ENCODE data around the gene SCMH1. TPM values are rescaled to one million over a fixed set of nuclear protein-coding genes. Genes with fewer than 3 reads are reported as not detected.

Gene SCMH1
- polyA plus RNA-seq, 4 donors = 14.5 to 44.7 (median 22.9) TPM

DNA sequence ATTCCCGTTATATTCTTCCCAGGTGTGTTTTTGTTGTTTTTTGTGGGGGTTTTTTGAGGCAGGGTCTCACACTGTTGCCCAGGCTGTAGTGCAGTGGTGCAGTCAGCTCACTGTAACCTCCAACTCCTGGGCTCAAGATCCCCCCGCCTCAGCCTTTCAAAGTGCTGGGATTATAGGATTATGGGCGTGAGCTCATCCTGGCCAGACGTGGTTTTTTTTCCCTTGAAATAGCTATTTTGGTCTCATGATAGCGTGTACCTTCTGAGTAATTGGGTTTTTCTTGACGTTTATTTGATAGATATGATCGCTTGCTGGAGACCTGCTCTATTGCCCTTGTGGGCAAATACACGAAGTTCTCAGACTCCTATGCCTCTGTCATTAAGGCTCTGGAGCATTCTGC lies 245.0 kb downstream of the SCMH1 start:
- Histone ChIP-seq H3K27me3 (ENCODE audit: control insufficient read depth in 3 of 3, insufficient read depth in 3 of 3, low read length in 3 of 3) (no peaks in the 10 kb centered on the region), H3K4me3 (ENCODE audit: low read depth in 1 of 3, low read length in 3 of 3) (no peak overlapping the region), H3K27ac (ENCODE audit: low read depth in 1 of 3, low read length in 2 of 3) (no peak overlapping the region), H3K4me1 (ENCODE audit: control insufficient read depth in 3 of 3, insufficient read depth in 2 of 3, low read depth in 1 of 3, low read length in 2 of 3) (no peaks in the 10 kb centered on the region), H3K9me3 (ENCODE audit: control insufficient read depth in 2 of 2, insufficient read depth in 1 of 2, low read depth in 1 of 2, low read length in 1 of 2) (no peaks in the 10 kb centered on the region), H3K36me3 (ENCODE audit: control insufficient read depth in 3 of 3, insufficient read depth in 2 of 3, low read depth in 1 of 3, low read length in 3 of 3) (peaks cover 16 to 65% (median 20%) of the 10 kb centered on the region in 3 donors)
- WGBS, 3 donors = 90 to 94% (median 93%) methylated on average over 8 of the region's 8 CpGs
- no peak for FAIRE-seq
- no peak for DNase-seq

- Histone ChIP-seq H3K27ac (ENCODE audit: low read depth in 1 of 3, low read length in 2 of 3) (peak overlapping the region in 1 of 3 donors; percentile 66), H3K36me3 (ENCODE audit: control insufficient read depth in 3 of 3, insufficient read depth in 2 of 3, low read depth in 1 of 3, low read length in 3 of 3) (peaks cover 6 to 37% (median 12%) of the 10 kb centered on the region in 3 donors), H3K27me3 (ENCODE audit: control insufficient read depth in 3 of 3, insufficient read depth in 3 of 3, low read length in 3 of 3) (no peaks in the 10 kb centered on the region), H3K9me3 (ENCODE audit: control insufficient read depth in 2 of 2, insufficient read depth in 1 of 2, low read depth in 1 of 2, low read length in 1 of 2) (no peaks in the 10 kb centered on the region), H3K4me3 (ENCODE audit: low read depth in 1 of 3, low read length in 3 of 3) (no peak overlapping the region), H3K4me1 (ENCODE audit: control insufficient read depth in 3 of 3, insufficient read depth in 2 of 3, low read depth in 1 of 3, low read length in 2 of 3) (peaks cover 0 to 50% (median 0%) of the 10 kb centered on the region in 3 donors)
- DNase-seq (no peak), FAIRE-seq (no peak)
- 94 to 97% (median 96%) methylated on average over 5 of the region's 5 CpGs for WGBS, 3 donors
Observed at GRCh38 chr1:40989066-40989465, 253.0 kb downstream of the SCMH1 start.

DNA sequence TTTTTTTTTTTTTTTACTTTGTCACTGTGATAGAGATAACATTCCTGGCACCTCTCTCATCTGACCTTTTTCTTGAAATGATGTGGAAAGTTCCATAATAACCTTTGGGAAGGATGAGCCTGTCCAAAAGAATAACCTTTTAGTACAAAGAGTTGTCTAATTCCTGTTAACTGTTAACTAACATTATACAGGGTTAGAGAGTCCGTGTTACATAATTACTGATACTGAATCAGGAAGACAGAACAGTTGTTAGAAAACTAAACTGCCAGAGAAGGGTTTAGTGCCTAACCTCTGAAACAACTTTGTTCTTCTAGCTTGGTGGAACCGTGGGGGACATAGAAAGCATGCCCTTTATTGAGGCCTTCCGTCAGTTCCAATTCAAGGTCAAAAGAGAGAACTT lies 253.8 kb downstream of the SCMH1 start:
- 39 to 72% (median 60%) methylated on average over 3 of the region's 3 CpGs for WGBS, 3 donors
- Histone ChIP-seq H3K36me3 (ENCODE audit: control insufficient read depth in 3 of 3, insufficient read depth in 2 of 3, low read depth in 1 of 3, low read length in 3 of 3) (peaks cover 6 to 36% (median 12%) of the 10 kb centered on the region in 3 donors), H3K4me1 (ENCODE audit: control insufficient read depth in 3 of 3, insufficient read depth in 2 of 3, low read depth in 1 of 3, low read length in 2 of 3) (peaks cover 0 to 55% (median 0%) of the 10 kb centered on the region in 3 donors), H3K4me3 (ENCODE audit: low read depth in 1 of 3, low read length in 3 of 3) (no peak overlapping the region), H3K9me3 (ENCODE audit: control insufficient read depth in 2 of 2, insufficient read depth in 1 of 2, low read depth in 1 of 2, low read length in 1 of 2) (no peaks in the 10 kb centered on the region), H3K27me3 (ENCODE audit: control insufficient read depth in 3 of 3, insufficient read depth in 3 of 3, low read length in 3 of 3) (no peaks in the 10 kb centered on the region), H3K27ac (ENCODE audit: low read depth in 1 of 3, low read length in 2 of 3) (peak overlapping the region in 1 of 3 donors; percentile 86)
- FAIRE-seq (no peak), DNase-seq (peak in 1 of 2 donors; percentile 53)

GRCh38 chr1:40987439-40988276 lies 254.4 kb downstream of the SCMH1 start:
- H3K4me3 ChIP-seq (ENCODE audit: low read depth in 1 of 3, low read length in 3 of 3) = no peak overlapping the region
- peak overlapping the region in 1 of 3 donors; percentile 86 for H3K27ac ChIP-seq (ENCODE audit: low read depth in 1 of 3, low read length in 2 of 3)
- 74 to 90% (median 84%) methylated on average over 9 of the region's 9 CpGs for WGBS, 3 donors
- FAIRE-seq = no peak
- H3K27me3 ChIP-seq (ENCODE audit: control insufficient read depth in 3 of 3, insufficient read depth in 3 of 3, low read length in 3 of 3) = no peaks in the 10 kb centered on the region
- H3K9me3 ChIP-seq (ENCODE audit: control insufficient read depth in 2 of 2, insufficient read depth in 1 of 2, low read depth in 1 of 2, low read length in 1 of 2) = no peaks in the 10 kb centered on the region
- DNase-seq = peak; percentile 50 to 86
- peaks cover 6 to 30% (median 10%) of the 10 kb centered on the region in 3 donors for H3K36me3 ChIP-seq (ENCODE audit: control insufficient read depth in 3 of 3, insufficient read depth in 2 of 3, low read depth in 1 of 3, low read length in 3 of 3)
- H3K4me1 ChIP-seq (ENCODE audit: control insufficient read depth in 3 of 3, insufficient read depth in 2 of 3, low read depth in 1 of 3, low read length in 2 of 3) = peaks cover 0 to 55% (median 2%) of the 10 kb centered on the region in 3 donors

GRCh38 chr1:40986956-40987355 lies 255.2 kb downstream of the SCMH1 start:
- Histone ChIP-seq H3K4me1 (ENCODE audit: control insufficient read depth in 3 of 3, insufficient read depth in 2 of 3, low read depth in 1 of 3, low read length in 2 of 3) (peaks cover 0 to 59% (median 2%) of the 10 kb centered on the region in 3 donors), H3K9me3 (ENCODE audit: control insufficient read depth in 2 of 2, insufficient read depth in 1 of 2, low read depth in 1 of 2, low read length in 1 of 2) (no peaks in the 10 kb centered on the region), H3K36me3 (ENCODE audit: control insufficient read depth in 3 of 3, insufficient read depth in 2 of 3, low read depth in 1 of 3, low read length in 3 of 3) (peaks cover 4 to 28% (median 7%) of the 10 kb centered on the region in 3 donors), H3K27me3 (ENCODE audit: control insufficient read depth in 3 of 3, insufficient read depth in 3 of 3, low read length in 3 of 3) (no peaks in the 10 kb centered on the region), H3K27ac (ENCODE audit: low read depth in 1 of 3, low read length in 2 of 3) (peak overlapping the region in 1 of 3 donors; percentile 80), H3K4me3 (ENCODE audit: low read depth in 1 of 3, low read length in 3 of 3) (no peak overlapping the region)
- FAIRE-seq (no peak), DNase-seq (peak in 1 of 2 donors; percentile 80)
- 90 to 96% (median 92%) methylated on average over 3 of the region's 3 CpGs for WGBS, 3 donors

GRCh38 chr1:40986328-40986783 lies 255.8 kb downstream of the SCMH1 start:
- Histone ChIP-seq H3K27ac (ENCODE audit: low read depth in 1 of 3, low read length in 2 of 3) (peak overlapping the region in 1 of 3 donors; percentile 80), H3K4me3 (ENCODE audit: low read depth in 1 of 3, low read length in 3 of 3) (no peak overlapping the region), H3K36me3 (ENCODE audit: control insufficient read depth in 3 of 3, insufficient read depth in 2 of 3, low read depth in 1 of 3, low read length in 3 of 3) (peaks cover 2 to 25% (median 7%) of the 10 kb centered on the region in 3 donors), H3K9me3 (ENCODE audit: control insufficient read depth in 2 of 2, insufficient read depth in 1 of 2, low read depth in 1 of 2, low read length in 1 of 2) (no peaks in the 10 kb centered on the region), H3K4me1 (ENCODE audit: control insufficient read depth in 3 of 3, insufficient read depth in 2 of 3, low read depth in 1 of 3, low read length in 2 of 3) (peaks cover 0 to 65% (median 4%) of the 10 kb centered on the region in 3 donors), H3K27me3 (ENCODE audit: control insufficient read depth in 3 of 3, insufficient read depth in 3 of 3, low read length in 3 of 3) (no peaks in the 10 kb centered on the region)
- WGBS, 3 donors = 96 to 97% (median 97%) methylated on average over 10 of the region's 10 CpGs
- DNase-seq (peak in 1 of 2 donors; percentile 15), FAIRE-seq (no peak)

DNA sequence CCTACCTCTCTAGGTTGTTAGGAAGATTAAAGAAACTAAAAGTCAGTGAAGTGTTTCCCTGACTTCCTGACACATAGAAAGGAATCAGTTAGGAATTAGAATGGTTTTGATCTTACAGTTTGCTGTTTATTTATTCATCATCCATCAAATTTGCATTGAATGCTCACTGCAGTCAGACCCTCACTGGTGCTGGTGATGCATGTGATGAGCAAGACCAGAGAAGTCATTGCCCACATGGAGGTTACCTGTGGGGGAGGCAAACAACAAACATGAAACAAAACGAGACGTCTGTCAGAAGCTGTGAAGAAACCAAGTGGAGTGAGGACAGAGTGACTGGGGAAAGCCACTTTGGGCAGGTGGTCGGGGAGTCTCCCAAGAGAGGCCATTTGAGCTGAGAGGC lies 256.2 kb downstream of the SCMH1 start:
- Histone ChIP-seq H3K36me3 (ENCODE audit: control insufficient read depth in 3 of 3, insufficient read depth in 2 of 3, low read depth in 1 of 3, low read length in 3 of 3) (peaks cover 0 to 25% (median 7%) of the 10 kb centered on the region in 3 donors), H3K27me3 (ENCODE audit: control insufficient read depth in 3 of 3, insufficient read depth in 3 of 3, low read length in 3 of 3) (no peaks in the 10 kb centered on the region), H3K4me3 (ENCODE audit: low read depth in 1 of 3, low read length in 3 of 3) (no peak overlapping the region), H3K9me3 (ENCODE audit: control insufficient read depth in 2 of 2, insufficient read depth in 1 of 2, low read depth in 1 of 2, low read length in 1 of 2) (no peaks in the 10 kb centered on the region), H3K27ac (ENCODE audit: low read depth in 1 of 3, low read length in 2 of 3) (peak overlapping the region in 1 of 3 donors; percentile 80), H3K4me1 (ENCODE audit: control insufficient read depth in 3 of 3, insufficient read depth in 2 of 3, low read depth in 1 of 3, low read length in 2 of 3) (peaks cover 0 to 68% (median 4%) of the 10 kb centered on the region in 3 donors)
- FAIRE-seq (no peak), DNase-seq (no peak)
- 85 to 89% (median 87%) methylated on average over 3 of the region's 3 CpGs for WGBS, 3 donors

GRCh38 chr1:40985161-40985560 lies 256.9 kb downstream of the SCMH1 start:
- DNase-seq = no peak
- 69 to 88% (median 79%) methylated on average over 5 of the region's 5 CpGs for WGBS, 3 donors
- H3K36me3 ChIP-seq (ENCODE audit: control insufficient read depth in 3 of 3, insufficient read depth in 2 of 3, low read depth in 1 of 3, low read length in 3 of 3) = peaks cover 0 to 22% (median 7%) of the 10 kb centered on the region in 3 donors
- H3K27ac ChIP-seq (ENCODE audit: low read depth in 1 of 3, low read length in 2 of 3) = peak overlapping the region in 1 of 3 donors; percentile 80
- FAIRE-seq = no peak
- no peaks in the 10 kb centered on the region for H3K27me3 ChIP-seq (ENCODE audit: control insufficient read depth in 3 of 3, insufficient read depth in 3 of 3, low read length in 3 of 3)
- H3K9me3 ChIP-seq (ENCODE audit: control insufficient read depth in 2 of 2, insufficient read depth in 1 of 2, low read depth in 1 of 2, low read length in 1 of 2) = no peaks in the 10 kb centered on the region
- H3K4me1 ChIP-seq (ENCODE audit: control insufficient read depth in 3 of 3, insufficient read depth in 2 of 3, low read depth in 1 of 3, low read length in 2 of 3) = peaks cover 0 to 71% (median 4%) of the 10 kb centered on the region in 3 donors
- no peak overlapping the region for H3K4me3 ChIP-seq (ENCODE audit: low read depth in 1 of 3, low read length in 3 of 3)
